Raji (cell line): Measurements from ENCODE around the gene MEIS3.

Source experiments
- POLR2A ChIP-seq: IDR thresholded peaks from 2 replicates; pipeline ENCODE4 v1.6.1; 2011; ENCODE audit warnings: low read depth, low read length, control low read depth; ENCODE audit not compliant: insufficient read depth

MEIS3 gene

DNA sequence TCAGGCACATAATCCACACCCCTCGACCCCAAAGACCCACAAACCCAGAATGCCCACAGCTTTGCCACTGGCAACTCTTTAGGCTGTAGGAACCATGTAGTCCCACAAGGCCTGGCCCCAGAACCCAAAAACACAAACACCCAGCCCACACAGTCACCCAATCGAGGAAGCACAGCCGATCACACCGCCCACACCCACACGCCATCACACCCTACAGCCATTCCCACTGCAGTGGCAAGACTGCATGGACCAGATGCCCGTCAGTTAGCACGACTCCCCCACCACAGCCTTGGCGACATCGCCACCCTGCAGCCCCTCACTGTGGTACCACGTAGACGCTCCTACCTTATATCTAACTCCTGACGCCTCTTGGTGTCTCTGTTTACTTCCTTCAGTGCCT, 24.0 kb upstream of the MEIS3 start:
- TF ChIP-seq POLR2A: no peak

- TF ChIP-seq POLR2A: no peak
These were observed 19.5 kb upstream of the MEIS3 start for GRCh38 chr19:47438793-47439220.

DNA sequence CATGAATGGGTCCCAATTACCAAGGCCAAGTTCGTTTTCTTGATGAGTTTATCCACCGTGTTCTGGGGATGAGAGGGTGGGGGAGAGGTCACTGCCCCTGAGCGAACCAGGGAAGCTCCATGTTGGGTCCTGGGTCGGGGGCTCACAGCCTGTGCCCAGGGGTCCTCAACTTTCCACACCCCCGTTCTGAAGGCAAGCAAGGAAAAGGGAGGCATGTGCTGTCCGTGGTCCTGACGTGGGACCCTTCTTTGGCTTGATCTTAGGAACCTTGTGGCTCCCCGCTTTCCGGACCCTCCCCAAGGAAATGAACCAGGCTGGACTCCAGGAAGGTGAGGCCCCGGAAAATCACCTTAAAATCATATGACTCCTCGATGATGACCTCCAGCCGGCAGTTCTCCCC, 18.2 kb upstream of the MEIS3 start:
- TF ChIP-seq POLR2A: no peak

- no peak for TF ChIP-seq POLR2A
These were observed 17.5 kb upstream of the MEIS3 start for GRCh38 chr19:47436712-47437401.

DNA sequence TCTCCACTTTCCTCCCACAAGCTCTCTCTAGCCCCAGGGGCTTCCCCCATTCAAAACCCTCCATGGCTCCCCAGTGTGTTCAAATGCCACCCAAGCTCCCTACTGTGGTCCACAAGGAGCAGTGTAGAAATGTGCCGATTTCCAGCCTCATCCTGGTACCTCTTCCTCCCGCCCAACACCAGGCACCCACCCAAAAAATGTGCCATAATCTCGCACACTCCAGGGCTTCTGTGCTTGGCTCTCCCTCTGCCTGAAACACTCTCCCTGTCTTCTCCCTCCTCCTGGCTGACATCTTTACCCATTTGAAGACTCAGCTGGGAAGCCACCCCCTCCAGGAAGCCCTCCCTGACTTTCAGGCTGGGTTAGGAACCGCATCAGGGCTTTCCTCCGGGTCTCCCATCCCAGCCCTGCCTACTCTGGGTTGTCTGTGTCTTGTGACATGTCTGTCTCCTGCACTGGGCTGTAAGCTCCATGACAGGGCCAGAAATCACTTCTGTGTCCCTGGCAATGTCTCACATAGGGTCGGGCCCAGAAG, 16.6 kb upstream of the MEIS3 start:
- TF ChIP-seq POLR2A: no peak

GRCh38 chr19:47435196-47435595, 15.9 kb upstream of the MEIS3 start:
- no peak for TF ChIP-seq POLR2A

DNA sequence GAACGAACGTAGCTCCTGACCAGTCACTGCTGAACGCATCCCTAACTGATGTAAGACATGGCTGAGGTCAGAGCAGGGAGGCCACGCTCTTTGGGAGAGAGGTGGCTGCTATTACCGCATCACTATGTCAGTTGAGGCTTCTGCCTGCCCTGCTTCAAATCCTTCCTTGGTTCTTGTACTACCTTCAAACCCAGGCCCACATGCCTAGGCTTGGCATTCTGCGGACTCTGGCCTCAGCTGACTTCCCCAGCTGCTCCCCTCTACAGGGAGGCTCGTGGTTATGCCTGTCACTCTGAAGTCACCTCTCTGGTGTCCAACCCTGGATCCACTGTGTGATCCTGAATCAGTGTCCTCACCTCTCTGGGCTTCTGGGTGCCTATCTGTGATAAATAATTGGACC, 14.8 kb upstream of the MEIS3 start:
- peak; percentile 43; the same call in 1 of the 2 replicates for TF ChIP-seq POLR2A

GRCh38 chr19:47433121-47433520, 13.8 kb upstream of the MEIS3 start:
- TF ChIP-seq POLR2A: no peak

DNA sequence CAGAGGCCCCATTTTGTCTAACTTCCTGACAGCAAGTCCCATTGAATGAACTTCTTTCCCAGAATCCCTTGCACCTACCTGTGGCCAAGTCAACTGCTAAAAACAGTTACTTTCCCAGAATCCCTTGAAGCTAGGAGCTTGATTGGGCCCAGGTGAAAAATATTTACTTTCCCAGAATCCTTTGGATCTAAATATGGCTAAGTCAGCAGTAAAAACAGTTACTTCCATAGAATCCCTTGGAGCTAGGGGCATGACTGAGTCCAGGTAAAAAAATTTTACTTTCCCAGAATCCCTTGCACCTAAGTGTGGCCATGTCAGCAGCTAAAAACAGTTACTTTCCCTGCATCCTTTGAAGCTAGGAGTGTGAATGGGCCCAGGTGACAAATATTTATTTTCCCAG, 13.2 kb upstream of the MEIS3 start:
- TF ChIP-seq POLR2A: no peak

GRCh38 chr19:47432091-47432490, 12.8 kb upstream of the MEIS3 start:
- no peak for TF ChIP-seq POLR2A

GRCh38 chr19:47430041-47430802, 10.9 kb upstream of the MEIS3 start:
- no peak for TF ChIP-seq POLR2A

- TF ChIP-seq POLR2A: no peak
These were observed 9.9 kb upstream of the MEIS3 start for GRCh38 chr19:47429140-47429793.

GRCh38 chr19:47428177-47428894, 9.0 kb upstream of the MEIS3 start:
- TF ChIP-seq POLR2A: no peak

- no peak for TF ChIP-seq POLR2A
These were observed 8.2 kb upstream of the MEIS3 start for GRCh38 chr19:47427241-47428176.
